GM04503 (cell line): ENCODE measurements around the gene NFATC3.

ENCODE experiments used
- DNase-seq: peaks from one replicate; pipeline ENCODE4 v3.0.0-alpha.2; 2012; ENCODE audit warnings: low read depth

NFATC3 gene

GRCh38 chr16:68073902-68074760 lies 11.0 kb upstream of the NFATC3 start:
- DNase-seq = no peak

GRCh38 chr16:68074850-68075555 lies 10.2 kb upstream of the NFATC3 start:
- DNase-seq = no peak

- no peak for DNase-seq
These were observed 9.2 kb upstream of the NFATC3 start for GRCh38 chr16:68075980-68076379.

- DNase-seq = no peak
These were observed 8.6 kb upstream of the NFATC3 start for GRCh38 chr16:68076560-68076959.

- DNase-seq = no peak
These were observed 7.1 kb upstream of the NFATC3 start for GRCh38 chr16:68077866-68078700.

DNA sequence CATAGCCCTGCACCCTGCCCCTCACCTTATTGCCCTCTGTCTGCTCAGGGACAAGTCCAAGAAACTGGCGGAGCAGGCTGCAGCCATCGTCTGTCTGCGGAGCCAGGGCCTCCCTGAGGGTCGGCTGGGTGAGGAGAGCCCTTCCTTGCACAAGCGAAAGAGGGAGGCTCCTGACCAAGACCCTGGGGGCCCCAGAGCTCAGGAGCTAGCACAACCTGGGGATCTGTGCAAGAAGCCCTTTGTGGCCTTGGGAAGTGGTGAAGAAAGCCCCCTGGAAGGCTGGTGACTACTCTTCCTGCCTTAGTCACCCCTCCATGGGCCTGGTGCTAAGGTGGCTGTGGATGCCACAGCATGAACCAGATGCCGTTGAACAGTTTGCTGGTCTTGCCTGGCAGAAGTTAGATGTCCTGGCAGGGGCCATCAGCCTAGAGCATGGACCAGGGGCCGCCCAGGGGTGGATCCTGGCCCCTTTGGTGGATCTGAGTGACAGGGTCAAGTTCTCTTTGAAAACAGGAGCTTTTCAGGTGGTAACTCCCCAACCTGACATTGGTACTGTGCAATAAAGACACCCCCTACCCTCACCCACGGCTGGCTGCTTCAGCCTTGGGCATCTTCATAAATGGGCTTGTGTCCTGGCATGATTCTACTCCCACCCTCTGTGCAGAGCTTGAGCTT lies 6.3 kb upstream of the NFATC3 start:
- no peak for DNase-seq

DNA sequence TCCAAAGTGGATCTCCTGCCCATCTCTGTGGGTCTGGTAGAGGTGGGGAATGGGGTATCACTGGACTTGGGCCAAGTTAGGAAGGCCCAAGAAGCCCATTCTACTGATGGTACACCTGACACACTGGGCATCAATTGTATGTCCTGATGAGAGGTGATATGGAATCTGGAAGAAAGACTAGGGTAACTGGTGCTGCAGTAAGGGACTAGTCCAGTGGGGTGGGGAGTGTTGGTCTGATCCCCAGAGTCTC lies 5.9 kb upstream of the NFATC3 start:
- no peak for DNase-seq

- DNase-seq = no peak
These were observed 5.4 kb upstream of the NFATC3 start for GRCh38 chr16:68079626-68080344.

GRCh38 chr16:68081861-68082628 lies 3.1 kb upstream of the NFATC3 start:
- DNase-seq = no peak

DNA sequence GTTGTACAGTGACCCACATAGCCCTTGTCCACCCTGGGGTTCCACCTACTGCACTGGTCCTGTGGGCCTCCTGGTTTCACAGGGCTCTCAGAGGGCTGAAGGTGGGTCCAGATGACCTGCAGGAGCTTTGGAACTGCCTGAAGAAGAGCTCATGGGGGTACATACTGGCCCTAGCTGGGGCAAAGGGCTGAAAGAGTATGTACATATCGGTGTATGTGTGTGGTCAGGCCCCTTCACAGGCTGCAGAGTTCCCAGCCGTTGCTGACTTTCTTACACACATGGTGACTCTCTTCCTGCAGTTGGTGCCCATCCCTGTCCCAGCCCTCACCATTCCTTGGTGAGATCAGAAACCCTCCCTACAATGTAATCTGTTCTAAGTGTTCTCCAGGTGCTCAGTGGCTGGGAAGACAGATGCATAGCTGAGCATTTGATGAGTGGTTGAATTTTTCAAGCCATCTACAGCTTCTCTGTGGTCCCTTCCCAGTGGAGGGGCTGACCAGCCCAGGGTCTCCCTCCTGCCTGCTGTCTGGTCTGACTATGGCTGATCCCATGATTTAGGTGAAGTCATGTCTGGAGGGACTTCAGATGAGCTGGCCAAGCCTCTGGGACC lies 2.4 kb upstream of the NFATC3 start:
- DNase-seq = no peak

- DNase-seq = no peak
These were observed 1.9 kb upstream of the NFATC3 start for GRCh38 chr16:68083239-68083781.

DNA sequence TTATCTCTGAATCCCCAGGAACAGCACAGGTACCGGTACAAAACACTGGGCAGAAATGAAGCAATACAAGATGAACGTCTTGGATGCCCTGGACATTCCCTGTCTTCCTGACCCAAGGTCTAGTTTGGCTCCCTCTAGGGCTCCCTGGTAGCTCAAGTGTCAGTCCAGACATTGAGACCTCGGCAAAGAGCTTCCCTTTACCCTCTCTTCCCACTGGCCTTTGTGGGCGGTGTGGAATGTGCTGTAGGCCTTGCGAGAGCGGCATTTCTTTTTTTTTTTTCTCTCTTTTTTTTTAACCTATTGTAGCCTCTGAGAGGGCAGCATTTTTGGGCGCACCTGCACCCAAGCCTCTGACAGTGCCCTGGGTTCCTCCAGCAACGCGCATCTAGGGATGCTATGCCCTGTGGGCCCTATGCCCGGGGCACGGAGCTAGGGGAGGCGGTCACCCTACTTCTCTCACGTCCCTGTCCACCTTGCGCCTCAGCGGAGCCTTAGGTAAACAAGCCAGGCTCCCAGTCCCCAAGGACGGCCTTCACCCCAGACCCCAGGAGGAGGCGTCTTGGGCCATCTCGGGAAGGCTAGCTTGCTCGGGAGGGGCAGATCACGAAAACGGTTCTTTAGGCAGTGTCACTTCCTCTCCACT lies 1.2 kb upstream of the NFATC3 start:
- no peak for DNase-seq

DNA sequence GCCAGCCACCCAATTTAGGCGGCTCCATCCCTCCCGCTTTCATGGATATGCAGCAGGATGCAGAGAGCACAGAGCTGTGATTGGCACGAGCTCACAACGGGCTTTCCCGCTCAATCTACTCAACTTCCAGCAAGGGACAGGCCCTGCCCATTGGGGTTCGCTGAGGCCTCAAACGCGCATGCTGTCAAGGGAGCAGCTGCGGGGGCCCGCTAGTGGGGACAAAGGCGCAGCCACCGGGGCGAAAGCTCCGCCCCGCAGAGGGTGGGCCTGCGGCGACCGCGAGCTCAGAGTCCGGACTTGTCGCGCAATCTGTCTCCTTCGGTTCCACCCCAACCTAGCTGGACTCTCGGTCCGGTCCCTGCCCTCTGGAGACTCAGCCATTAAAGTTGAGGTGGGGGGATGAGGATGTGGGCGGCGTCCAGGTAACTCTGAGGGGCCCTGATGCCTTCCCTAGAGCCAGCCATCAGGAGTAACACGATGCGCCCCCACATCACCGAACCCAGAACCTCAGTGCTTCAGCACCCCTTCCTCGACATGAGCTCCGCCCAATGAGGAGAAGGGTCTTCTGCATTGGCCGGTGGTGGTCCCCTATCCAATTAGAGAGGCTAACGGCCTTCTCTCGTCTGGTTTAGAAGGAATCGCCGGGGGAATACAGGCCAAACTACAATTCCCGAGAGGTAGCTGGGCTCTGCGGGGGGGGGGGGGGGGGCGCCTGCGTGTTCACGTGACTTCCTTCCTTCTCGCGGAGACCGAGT lies 489 bp upstream of the NFATC3 start:
- no peak for DNase-seq

DNA sequence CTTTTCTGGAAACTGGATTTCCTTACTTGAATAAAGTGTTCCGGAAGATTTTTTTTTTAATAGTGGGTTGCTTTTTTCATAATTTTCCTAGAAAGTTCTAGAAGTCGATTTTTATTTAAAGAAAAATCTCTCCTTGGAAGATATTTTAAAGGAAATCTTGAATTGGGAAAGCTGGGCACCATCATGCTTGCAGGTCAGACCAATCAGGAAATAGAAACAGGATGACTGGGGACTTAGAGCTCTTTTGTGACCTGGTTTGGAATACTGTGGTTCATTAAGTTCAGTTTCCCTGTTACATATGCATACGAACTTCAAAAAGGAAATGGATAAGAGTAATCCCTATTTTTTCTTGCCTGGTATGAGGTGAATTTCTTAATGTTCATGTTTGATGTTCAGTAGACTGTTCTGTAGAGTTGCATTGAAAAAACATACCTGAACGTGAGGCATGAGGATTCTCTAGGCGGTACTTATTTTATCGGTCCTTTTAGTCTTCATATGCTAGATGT lies 1.2 kb downstream of the NFATC3 start:
- DNase-seq = no peak

DNA sequence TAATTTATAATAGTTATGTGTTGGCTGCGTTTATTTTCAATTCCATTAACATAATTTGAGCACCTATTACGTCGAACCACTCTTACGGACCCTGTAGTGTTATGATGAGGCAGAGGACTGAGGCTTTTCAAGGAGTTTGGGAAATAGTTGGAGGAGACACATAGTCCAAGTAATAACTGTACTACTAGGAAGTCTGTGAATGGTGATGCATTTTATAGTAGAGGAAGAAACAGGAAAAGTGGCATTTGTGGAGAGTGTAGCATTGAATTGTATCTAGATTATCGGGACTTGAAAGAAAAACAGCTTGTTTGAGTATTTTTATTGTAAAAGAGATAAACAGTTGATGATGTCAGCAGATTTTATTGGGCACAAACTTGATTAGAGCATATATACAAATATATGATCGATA lies 1.7 kb downstream of the NFATC3 start:
- DNase-seq = no peak

DNA sequence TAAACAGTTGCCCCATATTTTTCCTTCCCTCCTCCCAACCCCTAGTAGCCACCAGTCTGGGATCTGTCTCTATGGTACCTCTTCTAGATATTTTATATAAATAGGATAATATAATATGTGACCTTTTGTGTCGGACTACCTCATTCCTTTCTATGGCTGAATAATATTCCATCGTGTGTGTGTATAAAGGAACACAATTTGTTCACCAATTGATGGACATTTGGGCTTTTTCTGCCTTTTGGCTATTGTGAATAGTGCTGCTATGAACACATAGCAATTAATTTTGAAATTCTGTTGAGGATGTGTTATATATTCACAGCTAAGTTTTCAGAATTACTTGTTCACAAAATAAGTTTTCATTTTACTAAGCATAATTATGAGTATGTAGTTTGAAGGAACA lies 2.5 kb downstream of the NFATC3 start:
- no peak for DNase-seq

GRCh38 chr16:68088130-68088972 lies 3.2 kb downstream of the NFATC3 start:
- DNase-seq = no peak

GRCh38 chr16:68089067-68089466 lies 3.9 kb downstream of the NFATC3 start:
- DNase-seq = no peak
